Stimulated activated CD8-positive, alpha-beta memory T cell treated with anti-CD3 and anti-CD28 coated beads, Interleukin-12 subunit alpha, Interleukin-12 subunit beta, amount 100 ng/mL, for 24 hours (primary cell): ENCODE measurements around the gene DFFB.
"Not testable (repeated sequence)": the region's sequence is repeated elsewhere in the genome, so short reads cannot be mapped to it uniquely, and the experiment has no call there.

Source experiments
- DNase-seq: peaks from one replicate; pipeline ENCODE4 v3.0.0-alpha.2; 2020; ENCODE audit errors: extremely low read depth

The DFFB gene

DNA sequence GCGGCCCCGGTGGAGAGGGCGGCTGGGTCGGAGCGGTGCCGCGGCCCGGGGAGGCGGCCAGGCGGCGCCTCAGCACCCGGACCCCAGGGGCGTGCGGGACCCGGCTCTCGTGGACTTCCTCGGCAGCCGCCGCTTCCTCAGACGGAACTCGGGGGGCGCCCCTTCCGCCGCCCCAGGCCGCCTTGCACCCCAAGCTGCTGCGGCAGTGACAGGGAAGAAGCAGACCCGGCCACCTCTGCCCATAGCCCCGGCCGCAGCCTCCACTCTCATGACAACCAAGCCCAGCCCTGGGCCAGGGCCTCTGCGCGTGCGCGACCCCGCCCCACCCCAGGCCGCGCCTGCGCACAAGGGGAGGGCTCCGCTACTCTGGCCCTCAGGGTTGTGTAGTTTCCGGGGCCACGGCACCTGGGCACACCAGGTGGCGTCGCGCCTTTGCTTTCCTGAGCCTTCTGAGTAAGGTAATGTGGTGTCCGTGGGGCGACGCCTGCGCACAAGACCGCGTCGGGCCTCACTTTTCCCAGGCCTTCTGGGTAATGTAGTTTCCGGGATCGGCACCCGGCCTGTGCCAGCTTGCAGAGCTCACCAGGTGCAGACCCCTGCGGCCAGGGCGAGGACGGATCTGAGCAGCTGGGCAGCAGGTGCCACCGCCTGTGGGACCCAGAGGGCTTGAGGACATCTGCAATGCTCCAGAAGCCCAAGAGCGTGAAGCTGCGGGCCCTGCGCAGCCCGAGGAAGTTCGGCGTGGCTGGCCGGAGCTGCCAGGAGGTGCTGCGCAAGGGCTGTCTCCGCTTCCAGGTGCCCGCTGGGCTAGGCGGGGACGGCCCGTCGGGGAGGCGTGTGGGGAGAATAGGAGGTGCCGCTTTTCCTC is at the start of gene DFFB, which contains the start of gene CEP104:
Gene DFFB (plus strand): TSS at position 554 of the 868 bp plus-strand sequence. CDS start 128 bp downstream, at position 682.
Gene CEP104 (minus strand): TSS at position 289 of the 868 bp plus-strand sequence. CDS start 4,804 bp downstream, outside the sequence.
- DNase-seq = peak; percentile 87

DNA sequence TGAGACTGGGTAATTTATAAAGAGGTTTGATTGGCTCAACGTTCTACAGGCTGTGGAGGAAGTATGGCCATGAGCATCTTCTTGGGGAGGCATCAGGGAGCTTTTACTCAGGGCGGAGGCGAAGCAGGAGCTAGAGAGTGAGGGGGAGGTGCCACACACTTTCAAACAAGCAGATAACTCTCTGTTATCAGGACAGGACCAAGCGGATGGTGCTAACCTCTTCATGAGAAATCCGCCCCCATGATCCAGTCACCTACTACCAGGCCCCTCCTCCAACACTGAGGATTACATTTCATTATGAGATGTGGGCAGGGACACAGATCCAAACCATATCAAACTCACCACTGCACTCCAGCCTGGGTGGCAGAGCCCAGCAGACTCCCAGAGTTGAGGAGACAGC is 49.5 kb upstream of the DFFB start:
- no peak for DNase-seq

DNA sequence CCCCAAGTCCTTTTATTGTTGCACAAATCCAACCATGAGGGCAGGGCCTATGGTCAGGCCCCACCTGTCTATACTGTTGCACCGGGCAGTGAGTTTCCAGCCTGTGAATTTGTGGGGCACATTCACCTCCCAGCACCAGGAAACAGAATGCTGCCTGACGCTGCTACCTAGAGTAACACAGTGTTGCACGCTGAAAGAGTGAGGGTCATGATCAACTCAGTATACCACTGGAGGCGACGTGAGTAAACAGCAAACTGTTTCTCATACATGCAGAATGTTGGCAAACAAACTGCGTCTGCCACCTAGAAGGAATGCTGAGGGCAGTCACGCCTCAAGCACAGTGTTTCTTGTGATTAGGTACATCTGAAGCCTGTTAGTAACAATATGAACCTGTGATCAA is 47.6 kb upstream of the DFFB start:
- no peak for DNase-seq

DNA sequence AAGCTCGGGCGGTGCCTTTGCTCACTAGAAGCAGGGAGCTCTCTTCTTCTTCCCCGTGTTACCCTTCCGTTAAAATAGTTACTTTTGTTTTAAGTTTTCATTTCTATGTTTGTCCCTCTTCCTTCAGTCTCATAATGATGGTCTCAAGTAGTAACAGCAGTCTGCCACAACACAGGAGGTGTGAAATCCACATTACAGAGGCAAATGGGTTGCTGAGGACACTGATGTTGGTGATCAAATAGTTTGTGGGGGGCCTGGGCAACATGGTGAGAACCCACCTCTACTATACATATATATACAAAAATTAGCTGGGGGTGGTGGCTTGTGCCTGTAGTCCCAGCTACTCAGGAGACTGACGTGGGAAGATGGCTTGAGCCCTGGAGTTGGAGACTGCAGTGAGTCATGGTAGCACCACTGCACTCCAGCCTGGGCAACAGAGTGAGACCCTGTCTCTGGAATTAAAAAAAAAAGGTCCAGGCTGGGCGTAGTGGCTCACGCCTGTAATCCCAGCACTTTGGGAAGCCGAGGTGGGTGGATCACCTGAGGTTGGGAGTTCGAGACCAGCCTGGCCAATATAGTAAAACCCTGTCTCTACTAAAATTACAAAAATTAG is 47.0 kb upstream of the DFFB start:
- DNase-seq = not testable (repeated sequence)

GRCh38 chr1:3811595-3811911 is 45.7 kb upstream of the DFFB start:
- DNase-seq = no peak

DNA sequence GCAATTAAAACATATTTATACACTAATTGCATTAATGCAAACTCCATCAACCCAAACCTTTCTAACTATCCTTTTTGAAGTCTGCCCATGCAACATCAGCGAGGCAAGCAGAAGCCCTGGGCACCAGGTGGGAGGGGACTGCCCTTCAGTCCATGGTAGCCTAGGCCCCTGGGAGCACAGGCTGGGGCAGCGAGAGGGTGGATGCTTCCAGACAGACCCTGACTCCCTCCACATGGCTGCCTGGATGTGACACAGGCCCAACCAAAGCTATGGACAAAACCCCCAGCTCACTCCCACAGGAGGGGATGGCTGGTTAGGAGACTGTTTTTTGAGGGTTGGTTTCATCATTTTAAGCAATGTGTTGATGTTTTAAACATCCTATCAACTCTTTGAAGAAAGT is 43.2 kb upstream of the DFFB start:
- no peak for DNase-seq

GRCh38 chr1:3814771-3815561 is 42.3 kb upstream of the DFFB start:
- no peak for DNase-seq

DNA sequence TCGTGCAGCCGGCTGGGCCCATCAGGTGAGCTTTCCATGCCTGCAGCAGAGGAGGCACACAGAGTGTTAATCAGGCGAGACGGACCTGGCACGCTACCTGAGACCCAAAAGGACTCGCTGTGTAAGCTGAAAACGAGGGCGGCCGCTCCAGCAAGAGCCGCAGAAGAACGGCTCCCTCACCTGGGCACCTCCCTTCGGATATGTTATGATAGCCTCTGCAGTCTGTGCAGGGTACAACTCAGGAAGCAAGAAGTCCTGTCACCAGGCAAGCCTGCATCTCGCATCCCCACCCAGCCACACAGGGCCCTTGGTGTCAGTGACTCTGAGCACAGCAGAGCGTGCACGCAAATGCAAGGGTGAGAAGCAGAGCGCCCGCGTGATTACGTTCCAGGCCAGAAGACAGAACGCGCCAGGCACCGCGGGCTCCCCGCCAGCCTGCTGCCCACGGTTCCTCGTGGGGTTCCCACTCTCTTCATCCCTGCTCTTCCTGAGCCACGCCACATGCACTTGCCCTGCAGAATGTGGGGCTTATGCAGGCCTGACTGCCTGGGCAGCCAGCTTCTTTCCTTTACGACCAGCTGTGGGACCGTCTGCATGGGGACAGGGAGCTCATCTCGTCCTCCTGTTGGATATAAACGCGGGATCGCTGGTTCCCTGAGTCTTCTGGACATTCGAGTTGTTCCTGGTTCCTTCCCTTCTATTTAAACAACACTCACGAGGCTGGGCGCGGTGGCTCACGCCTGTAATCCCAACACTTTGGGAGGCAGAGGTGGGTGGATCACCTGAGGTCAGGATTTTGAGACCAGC is 40.7 kb upstream of the DFFB start:
- DNase-seq = no peak

DNA sequence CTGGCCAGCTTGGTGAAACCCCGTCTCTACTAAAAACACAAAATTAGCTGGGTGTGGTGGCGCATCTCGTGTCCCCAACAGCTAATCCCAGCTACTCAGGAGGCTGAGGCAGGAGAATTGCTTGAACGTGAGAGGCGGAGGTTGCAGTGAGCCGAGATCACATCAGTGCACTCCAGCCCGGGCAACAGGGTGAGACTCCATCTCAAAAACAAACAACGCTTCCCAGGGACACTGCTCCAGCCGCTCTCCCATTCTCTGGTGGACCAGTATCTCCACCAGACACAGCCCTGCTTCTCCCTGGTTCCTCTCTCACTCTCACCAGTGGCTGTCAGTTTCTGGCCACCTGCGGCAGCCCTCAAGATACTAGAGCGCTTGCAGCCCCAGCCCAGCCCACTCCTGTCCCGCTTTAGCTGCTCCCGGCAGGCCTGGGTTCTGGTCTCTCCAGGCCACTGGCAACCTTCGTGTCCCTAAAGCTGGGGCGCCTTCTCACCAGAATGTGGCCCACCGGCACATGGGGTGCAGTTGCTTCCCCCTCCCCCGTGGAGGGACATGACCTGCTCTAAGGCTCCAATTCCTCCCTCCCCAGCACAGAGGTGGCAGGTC is 40.0 kb upstream of the DFFB start:
- no peak for DNase-seq

- no peak for DNase-seq
Measured at GRCh38 chr1:3817821-3818597, 39.3 kb upstream of the DFFB start.

DNA sequence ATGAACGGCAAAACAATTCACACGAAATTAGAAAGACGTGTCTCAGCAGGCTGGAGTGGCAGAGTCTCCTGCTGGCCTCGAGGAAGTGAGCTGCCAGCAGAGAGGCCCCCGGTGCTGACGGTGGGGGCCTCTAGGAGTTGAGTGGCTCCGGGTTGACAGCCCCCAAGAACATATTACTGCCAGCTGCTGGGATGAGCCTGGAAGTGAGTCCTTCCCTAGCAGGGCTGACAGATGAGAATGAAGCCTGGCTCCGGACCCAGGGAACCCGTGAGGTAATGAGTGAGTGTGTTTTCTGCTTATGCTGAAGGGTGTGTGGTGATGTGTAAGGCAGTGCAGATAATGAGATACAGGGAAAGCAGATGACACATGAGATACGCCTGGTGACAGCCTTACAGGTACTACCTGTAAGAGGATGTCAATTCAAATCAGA is 37.5 kb upstream of the DFFB start:
- no peak for DNase-seq

DNA sequence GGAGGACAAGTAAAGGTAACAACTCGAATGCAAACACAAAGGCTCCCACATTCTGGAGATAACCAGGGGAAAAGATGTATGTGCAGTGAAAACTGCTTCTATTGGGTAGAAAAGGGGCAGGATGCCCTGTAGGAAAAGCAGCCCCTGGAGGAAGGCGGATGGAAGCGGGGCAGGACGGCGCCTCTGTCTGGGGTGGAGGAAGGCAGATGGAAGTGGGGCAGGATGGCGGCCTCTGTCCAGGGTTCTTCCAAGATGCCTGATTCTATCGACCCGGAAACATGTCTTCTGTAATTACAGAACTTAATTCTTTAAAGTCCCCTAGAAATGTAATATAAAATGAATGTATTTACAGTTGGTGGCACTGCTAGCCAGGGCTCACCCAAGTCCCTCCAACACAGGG is 37.0 kb upstream of the DFFB start:
- no peak for DNase-seq

DNA sequence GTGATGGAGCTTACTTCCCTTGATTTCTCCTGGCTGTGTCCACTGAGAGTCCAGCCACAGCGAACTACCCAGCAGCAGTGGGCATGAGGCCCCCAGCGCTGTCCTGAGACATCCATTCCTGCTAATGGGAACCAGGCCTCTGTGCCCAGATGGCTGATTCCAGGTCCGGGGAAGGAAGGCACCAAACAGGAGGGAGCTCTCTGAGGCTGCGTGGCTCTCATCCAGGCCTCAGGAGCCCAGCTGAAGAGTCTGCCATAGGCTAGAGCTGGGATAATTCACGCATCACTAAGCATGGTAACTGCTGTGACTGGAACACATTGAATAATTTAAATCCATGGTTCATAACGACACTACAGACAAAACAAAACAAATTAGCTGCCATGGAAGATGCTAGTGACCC is 36.3 kb upstream of the DFFB start:
- no peak for DNase-seq

GRCh38 chr1:3821447-3821846 is 35.8 kb upstream of the DFFB start:
- DNase-seq = no peak

GRCh38 chr1:3821908-3822307 is 35.4 kb upstream of the DFFB start:
- no peak for DNase-seq

GRCh38 chr1:3822421-3822820 is 34.9 kb upstream of the DFFB start:
- DNase-seq = no peak

DNA sequence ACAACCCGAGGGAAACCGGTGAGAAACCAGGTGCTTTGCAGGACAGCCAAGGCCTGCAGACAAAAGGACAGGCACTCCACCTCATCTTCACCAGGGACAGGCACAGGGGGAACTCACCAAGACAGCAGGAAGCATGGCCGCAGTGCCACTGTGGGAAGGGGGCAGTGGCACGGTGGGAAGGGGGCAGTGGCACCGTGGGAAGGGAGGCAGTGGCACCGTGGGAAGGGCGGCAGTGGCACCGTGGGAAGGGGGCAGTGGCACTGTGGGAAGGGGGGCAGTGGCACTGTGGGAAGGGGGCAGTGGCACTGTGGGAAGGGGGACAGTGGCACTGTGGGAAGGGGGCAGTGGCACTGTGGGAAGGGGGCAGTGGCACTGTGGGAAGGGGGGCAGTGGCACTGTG is 32.6 kb upstream of the DFFB start:
- no peak for DNase-seq

- DNase-seq = no peak
Measured at GRCh38 chr1:3825356-3825755, 31.9 kb upstream of the DFFB start.

DNA sequence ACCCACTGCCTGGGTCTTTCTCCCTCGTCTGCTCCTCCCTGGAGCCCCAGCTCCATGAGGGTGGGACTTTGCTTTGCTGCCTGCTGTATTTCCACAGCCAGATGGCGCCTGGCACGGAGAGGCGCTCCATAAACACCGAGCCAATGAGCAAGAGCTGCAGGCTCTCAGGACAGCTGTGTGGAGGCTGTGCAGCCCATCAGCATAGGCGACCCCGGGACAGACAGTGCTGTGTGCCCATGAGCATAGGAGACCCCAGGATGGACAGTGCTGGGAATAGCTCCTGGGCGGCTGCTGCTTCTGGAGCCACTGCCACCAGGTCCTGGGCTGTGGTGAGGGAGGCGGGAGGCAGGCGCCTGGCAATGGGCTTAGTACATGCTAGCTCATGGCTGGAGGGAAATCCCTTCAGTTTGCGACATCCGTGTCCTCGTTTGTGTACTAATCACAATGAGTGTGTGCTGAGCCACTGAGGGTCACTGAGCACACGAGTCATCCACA is 29.4 kb upstream of the DFFB start:
- no peak for DNase-seq

DNA sequence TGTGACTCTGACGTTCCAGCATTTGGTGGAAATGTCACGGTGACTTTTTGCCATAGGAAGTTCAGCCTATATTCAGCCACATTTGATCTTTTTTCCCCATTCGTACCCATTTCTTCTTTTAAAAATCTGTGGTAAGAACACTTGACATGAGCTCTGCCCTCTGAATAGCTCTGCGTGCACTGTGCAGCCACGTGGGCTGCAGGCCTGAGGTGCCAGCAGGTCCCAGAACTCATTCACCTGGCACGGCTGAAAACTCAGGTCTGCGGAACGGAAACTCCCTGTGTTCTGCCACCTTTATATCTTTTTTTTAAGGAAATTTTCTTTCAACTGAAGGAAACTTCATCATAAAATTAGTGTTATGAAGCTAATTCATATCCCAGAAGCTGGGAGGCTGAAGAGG is 28.9 kb upstream of the DFFB start:
- no peak for DNase-seq
